IMR-90 (cell line): ENCODE data around the gene MPRIP. TPM values are rescaled to one million over a fixed set of nuclear protein-coding genes. Genes with fewer than 3 reads are reported as not detected.

Experiments
- ATAC-seq: fragments of 200-7000 bp; cut with Tn5 transposase; 2 replicates; pipeline ENCODE4 v1.9.1; 2020; ENCODE audit warnings: low read depth, mild to moderate bottlenecking, moderate library complexity
- BruUV-seq: library from RNA; stranded (reverse); fragments of 400-500 nt; replicated peaks from 2 replicates; lab custom pipeline; 2021; lab: Mats Ljungman, UMichigan
- CTCF ChIA-PET: fragments of 300-600 bp; formaldehyde crosslinking; extraction: SDS; loops from one replicate; lab custom pipeline; 2021; ENCODE audit warnings: antibody characterized with exemption; lab: Yijun Ruan, JAX
- POLR2A ChIA-PET: fragments of 300-600 bp; sonication (Branson Sonifier 250); formaldehyde crosslinking; loops from one replicate; lab custom pipeline; 2022; ENCODE audit warnings: antibody characterized with exemption; ENCODE audit not compliant: unreplicated experiment; lab: Charles Lee
- DNase-seq: peaks from one replicate; pipeline ENCODE4 v3.0.0; 2013
- H2AFZ ChIP-seq: replicated peaks from 2 replicates; pipeline ENCODE3; 2013; ENCODE audit warnings: low read length, mild to moderate bottlenecking; ENCODE audit not compliant: poor library complexity
- H2AK5ac ChIP-seq: 2 replicates; pipeline ENCODE4 v1.6.1; 2013; ENCODE audit warnings: low read depth, low read length, inconsistent platforms
- H2AK9ac ChIP-seq: replicated peaks from 2 replicates; pipeline ENCODE3; 2013; ENCODE audit warnings: mild to moderate bottlenecking, low read depth, low read length, moderate library complexity; ENCODE audit not compliant: poor library complexity
- H2BK120ac ChIP-seq: 2 replicates; pipeline ENCODE4 v1.6.1; 2013; ENCODE audit warnings: low read depth, low read length, inconsistent platforms
- H2BK15ac ChIP-seq: 3 replicates; pipeline ENCODE4 v1.6.1; 2013; ENCODE audit warnings: low read depth, low read length, inconsistent platforms
- H2BK20ac ChIP-seq: 2 replicates; pipeline ENCODE4 v1.6.1; 2013; ENCODE audit warnings: low read depth, mild to moderate bottlenecking, inconsistent platforms, low read length, moderate library complexity
- H2BK5ac ChIP-seq: 2 replicates; pipeline ENCODE4 v1.6.1; 2013; ENCODE audit warnings: mild to moderate bottlenecking, low read depth, low read length, inconsistent platforms; ENCODE audit not compliant: poor library complexity, severe bottlenecking
- H3K14ac ChIP-seq: replicated peaks from 2 replicates; pipeline ENCODE4 v1.6.1; 2013; ENCODE audit warnings: low read depth, low read length, inconsistent platforms
- H3K18ac ChIP-seq: 2 replicates; pipeline ENCODE4 v1.6.1; 2013; ENCODE audit warnings: low read depth, low read length, control low read depth
- H3K23ac ChIP-seq: 2 replicates; pipeline ENCODE4 v1.6.1; 2013; ENCODE audit warnings: low read depth, low read length, inconsistent platforms
- H3K27ac ChIP-seq: 2 replicates; pipeline ENCODE4 v1.5.1; 2013; ENCODE audit warnings: mild to moderate bottlenecking, control low read depth, low read length; ENCODE audit not compliant: insufficient read depth
- H3K27me3 ChIP-seq: 2 replicates; pipeline ENCODE4 v1.6.1; 2013; ENCODE audit warnings: low read length; ENCODE audit not compliant: control insufficient read depth, insufficient read depth
- H3K36me3 ChIP-seq: 2 replicates; pipeline ENCODE4 v1.6.1; 2013; ENCODE audit warnings: low read length, mixed read lengths; ENCODE audit not compliant: control insufficient read depth, insufficient read depth
- H3K4ac ChIP-seq: 2 replicates; pipeline ENCODE4 v1.6.1; 2013; ENCODE audit warnings: low read depth, low read length, inconsistent platforms
- H3K4me1 ChIP-seq: 2 replicates; pipeline ENCODE4 v1.6.1; 2013; ENCODE audit warnings: low read length, mixed read lengths; ENCODE audit not compliant: control insufficient read depth, insufficient read depth
- H3K4me2 ChIP-seq: 2 replicates; pipeline ENCODE4 v1.6.1; 2013; ENCODE audit warnings: low read depth, mild to moderate bottlenecking, control low read depth, low read length, moderate library complexity
- H3K4me3 ChIP-seq: 2 replicates; pipeline ENCODE4 v1.5.1; 2013; ENCODE audit warnings: low read depth, mild to moderate bottlenecking, control low read depth, low read length, moderate library complexity; ENCODE audit not compliant: insufficient read depth
- H3K56ac ChIP-seq: 2 replicates; pipeline ENCODE4 v1.6.1; 2013; ENCODE audit warnings: low read length, inconsistent platforms; ENCODE audit not compliant: insufficient read depth; ENCODE audit errors: extremely low read depth
- H3K79me1 ChIP-seq, 2 experiments: 2 replicates each; pipeline ENCODE4 v1.6.1; 2013; ENCODE audit warnings: low read length in 2 of 2, inconsistent platforms in 1 of 2, low read depth in 1 of 2
- H3K9ac ChIP-seq: 2 replicates; pipeline ENCODE4 v1.6.1; 2013; ENCODE audit warnings: low read depth, low read length, control low read depth
- H3K9me1 ChIP-seq: 2 replicates; pipeline ENCODE4 v1.6.1; 2013; ENCODE audit warnings: low read length, inconsistent platforms; ENCODE audit not compliant: insufficient read depth
- H3K9me3 ChIP-seq: 2 replicates; pipeline ENCODE4 v1.6.1; 2013; ENCODE audit warnings: low read length; ENCODE audit not compliant: control insufficient read depth, insufficient read depth
- H4K20me1 ChIP-seq: 2 replicates; pipeline ENCODE4 v1.6.1; 2013; ENCODE audit warnings: low read length, inconsistent platforms; ENCODE audit not compliant: insufficient read depth
- H4K5ac ChIP-seq: 2 replicates; pipeline ENCODE4 v1.6.1; 2013; ENCODE audit warnings: mild to moderate bottlenecking, low read depth, low read length, control low read depth
- H4K8ac ChIP-seq, 2 experiments: 2 replicates each; pipeline ENCODE4 v1.6.1; 2013; ENCODE audit warnings: low read depth in 2 of 2, low read length in 2 of 2, control low read depth in 1 of 2, inconsistent platforms in 1 of 2
- H4K91ac ChIP-seq: 2 replicates; pipeline ENCODE4 v1.6.1; 2013; ENCODE audit warnings: low read depth, low read length, inconsistent platforms; ENCODE audit not compliant: insufficient read depth
- BHLHE40 ChIP-seq: fragments of 150-350 bp; IDR thresholded peaks from 2 replicates; pipeline ENCODE4 v1.6.1; 2016; ENCODE audit warnings: mild to moderate bottlenecking, low read depth, low read length
- CEBPB ChIP-seq: IDR thresholded peaks from 2 replicates; pipeline ENCODE4 v1.6.1; 2012; ENCODE audit warnings: low read depth, low read length, improper control_type of control experiment
- MXI1 ChIP-seq: IDR thresholded peaks from 2 replicates; pipeline ENCODE4 v1.6.1; 2012; ENCODE audit warnings: low read depth, mild to moderate bottlenecking, low read length, moderate library complexity, borderline replicate concordance
- RAD21 ChIP-seq: IDR thresholded peaks from 2 replicates; pipeline ENCODE4 v1.6.1; 2012; ENCODE audit warnings: low read length, improper control_type of control experiment
- dilution Hi-C: fragments of 300-500 bp; cut with HindIII; formaldehyde crosslinking; loops from one replicate; pipeline ENCODE4 v1.14.3; 2018; ENCODE audit warnings: low sequenced_read_pairs; ENCODE audit not compliant: unreplicated experiment
- in situ Hi-C: fragments of 300-500 bp; cut with MboI; formaldehyde crosslinking; loops from 3 replicates; pipeline ENCODE4 v1.14.3; 2019; ENCODE audit warnings: low sequenced_read_pairs, inconsistent platforms, mixed read lengths
- intact Hi-C: fragments of 100-400 bp; cut with micrococcal nuclease; formaldehyde crosslinking; loops from 2 replicates; pipeline ENCODE4 v1.10.0; 2022
- polyA plus RNA-seq, 3 experiments: library from polyadenylated mRNA; depleted of rRNA; stranded (reverse); fragments of >200 nt; gene quantifications; 2 replicates each; pipeline ENCODE4 v1.2.3, GENCODE V29; 2012; ENCODE audit warnings: low replicate concordance in 1 of 3
- total RNA-seq: library from RNA; depleted of rRNA; stranded (reverse); fragments of >200 nt; gene quantifications from 2 replicates; pipeline ENCODE4 v1.2.3, GENCODE V29; 2012
- TF ChIP-seq, protein P1 (sequence below): conservative IDR thresholded peaks from 2 replicates; pipeline ENCODE4 v1.5.1; 2012; ENCODE audit warnings: mild to moderate bottlenecking, low read depth, low read length, improper control_type of control experiment
- TF ChIP-seq, protein P2 (sequence below): fragments of 150-350 bp; IDR thresholded peaks from 2 replicates; pipeline ENCODE4 v1.6.1; 2017; ENCODE audit warnings: mild to moderate bottlenecking, antibody characterized with exemption, low read length, low read depth

The MPRIP gene
- total and polyA plus RNA-seq, 2 of the 4 experiments (the other 2 are of a cell fraction), result 111 to 149 TPM

DNA sequence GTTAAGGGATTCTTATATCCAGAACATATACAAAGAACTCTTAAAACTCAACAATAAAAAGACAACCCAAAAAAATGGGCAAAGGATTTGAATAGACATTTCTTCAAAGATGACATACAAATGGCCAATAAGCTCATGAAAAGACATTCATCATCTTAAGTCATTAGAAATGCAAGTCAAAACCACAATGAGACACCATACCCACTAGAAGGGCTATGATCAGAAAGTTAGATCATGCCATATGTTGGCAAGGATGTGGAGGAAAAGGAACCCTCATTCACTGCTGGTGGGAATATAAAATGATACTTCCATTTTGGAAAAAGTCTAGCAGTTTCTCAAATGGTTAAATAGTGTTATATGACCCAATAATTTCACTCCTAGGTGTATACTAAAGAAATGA, 154.5 kb downstream of the MPRIP start:
- DNase-seq, result no peak
- no TSS peak for BruUV-seq

More for the DNA sequence above, 154.5 kb downstream of the MPRIP start:
- TF ChIP-seq RAD21, result no peak
- no peak for TF ChIP-seq MXI1
- TF ChIP-seq, protein P1, sequence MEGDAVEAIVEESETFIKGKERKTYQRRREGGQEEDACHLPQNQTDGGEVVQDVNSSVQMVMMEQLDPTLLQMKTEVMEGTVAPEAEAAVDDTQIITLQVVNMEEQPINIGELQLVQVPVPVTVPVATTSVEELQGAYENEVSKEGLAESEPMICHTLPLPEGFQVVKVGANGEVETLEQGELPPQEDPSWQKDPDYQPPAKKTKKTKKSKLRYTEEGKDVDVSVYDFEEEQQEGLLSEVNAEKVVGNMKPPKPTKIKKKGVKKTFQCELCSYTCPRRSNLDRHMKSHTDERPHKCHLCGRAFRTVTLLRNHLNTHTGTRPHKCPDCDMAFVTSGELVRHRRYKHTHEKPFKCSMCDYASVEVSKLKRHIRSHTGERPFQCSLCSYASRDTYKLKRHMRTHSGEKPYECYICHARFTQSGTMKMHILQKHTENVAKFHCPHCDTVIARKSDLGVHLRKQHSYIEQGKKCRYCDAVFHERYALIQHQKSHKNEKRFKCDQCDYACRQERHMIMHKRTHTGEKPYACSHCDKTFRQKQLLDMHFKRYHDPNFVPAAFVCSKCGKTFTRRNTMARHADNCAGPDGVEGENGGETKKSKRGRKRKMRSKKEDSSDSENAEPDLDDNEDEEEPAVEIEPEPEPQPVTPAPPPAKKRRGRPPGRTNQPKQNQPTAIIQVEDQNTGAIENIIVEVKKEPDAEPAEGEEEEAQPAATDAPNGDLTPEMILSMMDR, result no peak
- TF ChIP-seq BHLHE40, result no peak
- TF ChIP-seq, protein P2, sequence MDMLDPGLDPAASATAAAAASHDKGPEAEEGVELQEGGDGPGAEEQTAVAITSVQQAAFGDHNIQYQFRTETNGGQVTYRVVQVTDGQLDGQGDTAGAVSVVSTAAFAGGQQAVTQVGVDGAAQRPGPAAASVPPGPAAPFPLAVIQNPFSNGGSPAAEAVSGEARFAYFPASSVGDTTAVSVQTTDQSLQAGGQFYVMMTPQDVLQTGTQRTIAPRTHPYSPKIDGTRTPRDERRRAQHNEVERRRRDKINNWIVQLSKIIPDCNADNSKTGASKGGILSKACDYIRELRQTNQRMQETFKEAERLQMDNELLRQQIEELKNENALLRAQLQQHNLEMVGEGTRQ, result no peak
- TF ChIP-seq CEBPB, result no peak
- Histone ChIP-seq H3K79me1 (peaks cover 0 to 3% of the 10 kb centered on the region in 2 experiments; a peak in 1 of 4 replicates), H3K14ac (no peak overlapping the region), H2BK20ac (no peak overlapping the region), H2AFZ (no peak overlapping the region), H3K27ac (no peak overlapping the region), H3K18ac (no peak overlapping the region), H2BK5ac (no peak overlapping the region), H2BK15ac (no peak overlapping the region), H3K4me2 (no peak overlapping the region), H2AK5ac (no peak overlapping the region), H4K5ac (no peak overlapping the region), H4K20me1 (no peaks in the 10 kb centered on the region), H4K91ac (no peak overlapping the region), H3K9me1 (peaks cover 4% of the 10 kb centered on the region), H3K56ac (no peak overlapping the region), H3K23ac (no peak overlapping the region), H3K36me3 (no peaks in the 10 kb centered on the region), H3K4me3 (no peak overlapping the region), H2BK120ac (no peak overlapping the region), H3K27me3 (no peaks in the 10 kb centered on the region), H3K4me1 (peaks cover 12% of the 10 kb centered on the region), H2AK9ac (no peak overlapping the region), H3K9ac (no peak overlapping the region), H3K9me3 (no peaks in the 10 kb centered on the region), H4K8ac (no peak overlapping the region), H3K4ac (no peak overlapping the region)
- ChIA-PET POLR2A (no interaction called here), CTCF (interaction anchor here (1.2 kb wide), 1 partner anchor 13 kb away, joined by 3 read pairs; no protein-coding TSS in a partner anchor)
- dilution Hi-C loops (no loop called here), in situ Hi-C loops (no loop called here), intact Hi-C loops (loop anchor here (5.0 kb wide), 1 partner anchor 194 kb away; no protein-coding TSS in a partner anchor)
- no peak for ATAC-seq
